Epithelial cell of proximal tubule (primary cell): ENCODE results near the gene ACP7. TPM values are rescaled to one million over a fixed set of nuclear protein-coding genes. Genes with fewer than 3 reads are reported as not detected.

Experiments
- DNase-seq: peaks from one replicate; pipeline ENCODE4 v3.0.0-alpha.2; 2011; ENCODE audit warnings: low read depth
- H3K4me3 ChIP-seq: 2 replicates; pipeline ENCODE4 v1.5.1; 2011; ENCODE audit warnings: low read depth, mild to moderate bottlenecking, low read length
- CTCF ChIP-seq: conservative IDR thresholded peaks from 2 replicates; pipeline ENCODE4 v1.5.1; 2012; ENCODE audit warnings: low read depth, mild to moderate bottlenecking, low read length
- total RNA-seq: library from RNA; depleted of rRNA; stranded (reverse); fragments of >200 nt; gene quantifications from 2 replicates; pipeline ENCODE4 v1.2.3, GENCODE V29; 2015

The ACP7 gene
- total RNA-seq, 1 donor from 2014 or later: 0.23 TPM

- no peak overlapping the region for H3K4me3 ChIP-seq
- no peak for DNase-seq
- no peak for TF ChIP-seq CTCF
Measured at GRCh38 chr19:39074942-39075341, 9.2 kb upstream of the ACP7 start.

GRCh38 chr19:39077323-39077722, 6.8 kb upstream of the ACP7 start:
- no peak for TF ChIP-seq CTCF
- no peak for DNase-seq

GRCh38 chr19:39078436-39079200, 5.5 kb upstream of the ACP7 start:
- no peak for TF ChIP-seq CTCF
- no peak overlapping the region for H3K4me3 ChIP-seq
- peak; percentile 91 for DNase-seq

More at GRCh38 chr19:39077323-39077722, 6.8 kb upstream of the ACP7 start:
- no peak overlapping the region for H3K4me3 ChIP-seq

GRCh38 chr19:39080431-39080830, 3.7 kb upstream of the ACP7 start:
- DNase-seq: no peak
- H3K4me3 ChIP-seq: no peak overlapping the region
- TF ChIP-seq CTCF: no peak

- H3K4me3 ChIP-seq: no peak overlapping the region
- no peak for DNase-seq
- TF ChIP-seq CTCF: no peak
Measured at GRCh38 chr19:39082167-39082566, 2.0 kb upstream of the ACP7 start.

GRCh38 chr19:39082745-39083598, 1.2 kb upstream of the ACP7 start:
- no peak overlapping the region for H3K4me3 ChIP-seq
- DNase-seq: no peak
- no peak for TF ChIP-seq CTCF
